Amniotic epithelial cell (primary cell): ENCODE data around the gene GNB2.
"Not testable (repeated sequence)": the region's sequence is repeated elsewhere in the genome, so short reads cannot be mapped to it uniquely, and the experiment has no call there.

Source experiments
- DNase-seq: peaks from one replicate; pipeline ENCODE4 v3.0.0-alpha.2; 2010; ENCODE audit warnings: low read depth

GNB2 gene

DNA sequence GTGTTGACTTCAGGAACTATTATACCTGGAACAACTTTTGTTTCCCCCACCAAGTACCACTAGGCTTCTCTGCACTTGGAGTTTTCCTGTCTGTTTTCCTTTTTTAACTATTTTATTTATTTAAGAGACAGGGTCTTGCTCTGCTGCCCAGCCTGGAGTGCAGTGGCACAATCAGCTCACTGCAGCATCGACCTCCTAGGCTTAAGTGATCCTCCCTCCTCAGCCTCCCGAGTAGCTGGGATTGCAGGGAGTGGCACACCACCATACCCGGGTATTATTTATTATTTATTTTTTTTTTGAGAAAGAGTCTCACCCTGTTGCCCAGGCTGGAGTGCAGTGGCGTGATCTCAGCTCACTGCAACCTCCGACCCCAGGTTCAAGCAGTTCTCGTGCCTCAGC, 22.6 kb downstream of the GNB2 start:
- DNase-seq, result no peak

DNA sequence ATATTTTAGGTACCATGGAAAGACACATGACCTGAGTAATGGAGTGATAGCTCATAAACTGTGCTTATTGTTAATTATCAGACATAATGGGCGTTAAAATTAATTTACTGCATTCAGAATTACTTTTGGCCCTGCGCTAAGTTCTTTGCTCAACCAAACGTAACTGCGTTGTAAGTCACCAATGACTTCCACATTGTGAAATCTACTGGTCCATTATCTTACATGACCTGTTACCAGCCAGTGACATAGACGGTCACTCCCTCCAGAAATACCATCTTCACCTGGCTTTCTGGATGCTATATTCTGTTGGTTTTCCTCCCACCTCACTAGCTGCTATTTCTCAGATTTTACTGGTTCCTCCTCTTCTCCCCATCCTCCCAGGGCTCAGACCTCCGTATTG, 25.5 kb downstream of the GNB2 start:
- no peak for DNase-seq

DNA sequence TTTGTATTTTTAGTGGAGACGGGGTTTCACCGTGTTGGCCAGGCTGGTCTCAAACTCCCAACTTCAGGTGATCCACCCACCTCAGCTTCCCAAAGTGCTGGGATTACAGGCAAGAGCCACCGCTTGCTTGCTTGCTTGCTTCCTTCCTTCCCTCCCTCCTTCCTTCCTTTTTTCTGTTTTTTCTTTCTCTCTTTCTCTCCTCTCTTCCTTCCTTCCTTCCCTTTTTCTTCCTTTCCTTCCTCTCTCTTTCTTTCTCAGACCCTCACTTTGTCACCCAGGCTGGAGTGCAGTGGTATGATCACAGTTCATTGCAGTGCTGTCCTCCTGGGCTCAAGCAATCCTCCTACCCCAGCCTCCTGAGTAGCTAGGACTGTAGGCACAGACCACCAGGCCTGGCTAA, 27.5 kb downstream of the GNB2 start:
- not testable (repeated sequence) for DNase-seq

DNA sequence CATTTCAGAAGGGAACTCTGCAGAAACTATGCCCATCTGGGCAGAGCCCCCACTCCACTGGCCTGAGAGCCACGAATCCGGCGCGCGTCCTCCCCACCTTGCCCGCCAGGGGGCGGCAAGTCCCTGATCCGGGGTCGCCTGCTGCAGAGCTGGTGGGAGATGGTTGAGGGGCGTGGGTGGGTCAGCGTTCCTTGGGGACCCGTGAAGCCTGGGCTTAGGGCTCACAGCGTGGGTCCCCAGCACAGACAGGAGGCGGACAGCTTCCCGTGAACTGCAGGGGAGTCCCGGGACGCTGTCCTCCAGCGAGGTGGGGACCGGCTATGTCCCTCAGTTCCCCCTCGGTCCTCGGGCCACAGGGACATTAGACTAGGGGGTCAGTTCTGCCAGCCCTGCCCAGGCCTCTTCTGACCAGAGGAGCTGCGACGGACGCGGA, 31.8 kb downstream of the GNB2 start:
- DNase-seq, result peak; percentile 36

DNA sequence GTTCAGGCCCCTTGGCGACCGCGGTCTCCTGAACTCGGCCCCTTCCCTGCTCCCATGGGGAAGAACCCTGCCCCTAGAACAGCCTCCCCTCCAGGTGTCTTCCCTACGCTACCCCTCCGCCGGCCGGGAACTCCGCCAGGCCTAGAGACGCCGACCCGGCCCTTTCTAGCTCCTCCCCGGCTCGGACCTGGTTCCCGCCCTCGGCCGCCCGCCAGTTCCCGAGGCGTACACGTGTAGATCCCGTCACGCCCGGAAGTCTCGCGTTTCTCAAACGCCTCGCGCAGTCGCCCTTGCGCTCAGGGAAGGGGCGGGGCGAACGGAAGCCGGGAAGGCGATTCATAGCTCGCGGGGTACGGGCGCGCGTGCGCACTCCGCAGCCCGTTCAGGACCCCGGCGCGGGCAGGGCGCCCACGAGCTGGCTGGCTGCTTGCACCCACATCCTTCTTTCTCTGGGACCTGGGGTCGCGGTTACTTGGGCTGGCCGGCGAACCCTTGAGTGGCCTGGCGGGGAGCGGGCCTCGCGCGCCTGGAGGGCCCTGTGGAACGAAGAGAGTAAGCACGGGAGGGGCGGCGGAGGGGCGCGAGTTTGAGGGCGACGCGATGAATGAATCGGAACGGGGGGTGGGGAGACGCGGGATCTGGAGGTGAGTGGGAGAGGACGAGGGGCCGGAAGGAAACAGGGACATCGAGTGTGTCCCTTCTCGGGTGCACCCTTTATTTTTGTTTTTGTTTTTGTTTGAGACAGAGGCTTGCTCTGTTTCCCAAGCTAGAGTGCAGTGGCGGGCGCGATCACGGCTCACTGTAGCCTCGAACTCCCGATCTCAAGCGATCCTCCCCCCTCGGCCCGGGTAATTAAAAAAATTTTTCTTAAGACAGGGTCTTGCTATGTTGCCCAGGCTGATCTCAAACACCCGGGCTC, 32.5 kb downstream of the GNB2 start, which contains the start of gene POP7:
POP7 (plus strand) TSS at position 369 of the 919 bp plus-strand sequence. CDS start 710 bp downstream, outside the sequence.
- DNase-seq, result peak; percentile 95

DNA sequence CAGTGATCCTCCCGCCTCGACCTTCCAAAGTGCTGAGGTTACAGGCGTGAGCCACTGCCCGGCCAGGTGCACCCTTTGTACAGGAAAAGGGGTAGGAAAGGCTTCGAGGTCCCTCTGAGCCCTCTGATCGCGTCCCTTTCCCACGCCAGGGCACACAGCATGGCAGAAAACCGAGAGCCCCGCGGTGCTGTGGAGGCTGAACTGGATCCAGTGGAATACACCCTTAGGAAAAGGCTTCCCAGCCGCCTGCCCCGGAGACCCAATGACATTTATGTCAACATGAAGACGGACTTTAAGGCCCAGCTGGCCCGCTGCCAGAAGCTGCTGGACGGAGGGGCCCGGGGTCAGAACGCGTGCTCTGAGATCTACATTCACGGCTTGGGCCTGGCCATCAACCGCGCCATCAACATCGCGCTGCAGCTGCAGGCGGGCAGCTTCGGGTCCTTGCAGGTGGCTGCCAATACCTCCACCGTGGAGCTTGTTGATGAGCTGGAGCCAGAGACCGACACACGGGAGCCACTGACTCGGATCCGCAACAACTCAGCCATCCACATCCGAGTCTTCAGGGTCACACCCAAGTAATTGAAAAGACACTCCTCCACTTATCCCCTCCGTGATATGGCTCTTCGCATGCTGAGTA, 33.3 kb downstream of the GNB2 start:
- DNase-seq, result no peak

DNA sequence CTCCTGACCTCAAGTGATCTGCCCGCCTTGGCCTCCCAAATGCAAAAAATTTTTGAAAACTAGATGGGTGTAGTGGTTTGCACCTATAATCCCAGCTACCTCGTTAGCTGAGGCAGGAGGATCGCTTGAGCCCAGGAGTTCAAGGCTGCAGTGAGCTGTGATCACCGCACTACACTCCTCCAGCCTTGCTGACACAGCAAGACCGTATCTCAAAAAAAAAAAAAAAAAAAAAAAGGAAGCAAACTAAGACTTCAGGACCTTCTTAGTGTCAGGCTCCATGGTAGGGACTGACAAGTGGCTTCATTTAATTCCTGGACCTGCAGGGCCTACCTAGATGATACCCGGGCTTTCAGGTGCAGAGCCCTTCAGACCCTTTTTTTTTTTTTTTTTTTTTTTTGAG, 34.9 kb downstream of the GNB2 start:
- no peak for DNase-seq

DNA sequence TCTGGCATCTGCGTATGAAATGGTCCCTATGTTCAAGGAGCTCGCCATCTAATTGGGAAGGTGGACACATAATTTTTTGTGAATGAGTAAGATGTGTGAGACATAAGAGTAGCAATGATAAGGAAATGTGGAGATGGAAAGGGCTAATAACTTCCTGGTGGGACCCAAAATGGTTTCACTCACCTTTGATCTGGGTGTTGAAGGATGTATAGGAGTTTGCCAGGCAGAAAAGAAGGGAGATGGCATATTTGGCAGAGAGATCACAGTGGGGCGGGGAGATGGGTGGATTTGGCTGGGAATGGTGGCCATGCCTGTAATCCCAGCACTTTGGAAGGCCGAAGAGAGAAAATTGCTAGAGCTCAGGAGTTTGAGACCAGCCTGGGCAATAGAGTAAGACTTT, 36.9 kb downstream of the GNB2 start:
- DNase-seq, result no peak

DNA sequence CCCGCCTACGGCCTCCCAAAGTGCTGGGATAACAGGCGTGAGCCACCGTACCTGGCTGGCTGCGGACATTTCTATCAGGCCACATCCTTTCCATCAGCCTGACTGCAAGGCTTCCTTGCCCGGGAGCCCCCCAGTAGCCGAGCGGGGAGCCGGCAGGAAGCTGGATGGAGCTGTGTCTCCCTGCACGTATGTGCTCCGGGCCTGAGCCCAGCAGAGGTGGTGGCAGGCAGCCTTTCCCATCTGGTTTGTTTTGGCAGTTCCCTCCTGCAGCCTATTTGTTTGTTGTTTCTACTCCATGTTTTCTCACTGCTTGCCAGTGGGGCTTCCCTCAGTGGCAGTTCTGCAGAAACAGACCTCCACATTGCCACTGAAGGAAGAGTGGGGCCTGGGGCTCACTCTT, 37.8 kb downstream of the GNB2 start:
- no peak for DNase-seq

DNA sequence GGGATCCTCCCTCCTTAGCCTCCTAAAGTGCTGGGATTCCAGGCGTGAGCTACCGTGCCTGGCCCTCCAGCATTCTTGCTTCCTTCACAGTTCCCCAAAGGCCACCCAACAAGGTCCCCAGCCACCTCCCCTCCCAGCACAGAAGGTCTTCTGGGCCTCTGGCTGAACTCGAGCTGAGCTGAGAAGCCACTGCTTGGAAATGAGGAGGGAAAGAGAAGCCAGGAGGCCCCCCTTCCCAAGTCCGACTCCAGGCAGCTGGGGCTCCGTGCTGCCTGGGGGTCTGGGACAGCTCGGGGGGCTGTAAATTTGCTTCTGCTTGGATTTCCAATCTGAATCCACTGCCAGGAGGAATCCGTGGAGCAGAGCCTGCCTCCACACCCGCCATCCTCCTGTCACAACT, 41.2 kb downstream of the GNB2 start:
- no peak for DNase-seq

DNA sequence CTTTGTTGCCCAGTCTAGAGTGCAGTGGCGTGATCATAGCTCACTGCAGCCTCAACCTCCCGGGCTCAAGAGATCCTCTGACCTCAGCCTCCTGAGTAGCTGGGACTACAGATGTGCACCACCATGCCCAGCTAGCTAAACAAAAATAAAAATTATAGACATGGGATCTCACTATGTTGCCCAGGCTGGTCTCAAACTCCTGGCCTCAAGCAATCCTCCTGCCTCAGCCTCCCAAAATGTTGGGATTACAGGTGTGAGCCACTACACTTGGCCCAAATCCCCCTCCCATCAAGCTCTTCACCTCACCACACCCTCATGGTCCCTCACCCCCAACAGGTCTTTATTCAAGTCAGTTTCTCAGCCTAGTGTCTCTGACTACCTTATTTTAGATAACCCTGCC, 43.5 kb downstream of the GNB2 start:
- DNase-seq, result not testable (repeated sequence)

DNA sequence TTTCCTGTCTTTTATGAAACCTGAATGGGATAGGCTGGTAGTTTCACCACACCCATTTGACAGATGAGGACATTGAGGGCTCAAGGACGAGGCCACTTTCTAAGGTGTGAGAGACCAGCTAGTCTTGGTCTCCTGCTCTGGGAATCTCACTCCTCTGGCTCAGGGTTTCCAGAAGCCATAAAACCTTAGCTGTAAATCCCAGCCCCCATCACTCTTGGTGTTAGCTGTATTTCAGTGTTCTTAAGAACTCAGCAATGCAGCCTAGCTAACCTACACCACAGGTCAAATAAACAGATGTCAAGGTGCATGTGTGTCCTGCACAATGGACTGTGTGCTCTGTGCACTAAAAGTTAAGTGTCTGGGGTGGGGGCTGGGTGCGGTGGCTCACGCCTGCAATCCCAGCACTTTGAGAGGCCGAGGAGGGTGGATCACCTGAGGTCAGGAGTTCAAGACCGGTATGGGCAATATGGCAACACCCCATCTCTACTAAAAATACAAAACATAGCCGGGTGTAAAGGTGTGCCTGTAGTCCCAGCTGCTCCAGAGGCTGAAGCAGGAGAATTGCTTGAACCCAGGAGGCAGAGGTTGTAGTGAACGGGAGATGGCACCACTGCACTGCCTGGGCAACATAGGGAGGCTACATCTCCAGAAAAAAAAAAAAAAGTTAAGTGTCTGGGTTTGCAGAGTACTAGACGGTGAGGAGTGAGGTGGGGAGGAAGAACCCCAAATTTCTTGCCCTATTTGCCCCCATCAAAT, 46.2 kb downstream of the GNB2 start:
- DNase-seq, result peak; percentile 32

DNA sequence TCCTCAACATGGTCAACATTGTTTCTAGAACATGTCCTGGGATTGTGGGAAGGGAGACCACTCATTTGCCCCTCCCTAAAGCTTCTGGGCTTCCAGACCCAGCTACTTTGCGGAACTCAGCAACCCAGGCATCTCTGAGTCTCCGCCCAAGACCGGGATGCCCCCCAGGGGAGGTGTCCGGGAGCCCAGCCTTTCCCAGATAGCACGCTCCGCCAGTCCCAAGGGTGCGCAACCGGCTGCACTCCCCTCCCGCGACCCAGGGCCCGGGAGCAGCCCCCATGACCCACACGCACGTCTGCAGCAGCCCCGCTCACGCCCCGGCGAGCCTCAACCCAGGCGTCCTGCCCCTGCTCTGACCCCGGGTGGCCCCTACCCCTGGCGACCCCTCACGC, 46.7 kb downstream of the GNB2 start, which contains the start of gene EPO:
EPO (plus strand) TSS at position 190 of the 392 bp plus-strand sequence. CDS start 513 bp downstream, outside the sequence.
- no peak for DNase-seq

DNA sequence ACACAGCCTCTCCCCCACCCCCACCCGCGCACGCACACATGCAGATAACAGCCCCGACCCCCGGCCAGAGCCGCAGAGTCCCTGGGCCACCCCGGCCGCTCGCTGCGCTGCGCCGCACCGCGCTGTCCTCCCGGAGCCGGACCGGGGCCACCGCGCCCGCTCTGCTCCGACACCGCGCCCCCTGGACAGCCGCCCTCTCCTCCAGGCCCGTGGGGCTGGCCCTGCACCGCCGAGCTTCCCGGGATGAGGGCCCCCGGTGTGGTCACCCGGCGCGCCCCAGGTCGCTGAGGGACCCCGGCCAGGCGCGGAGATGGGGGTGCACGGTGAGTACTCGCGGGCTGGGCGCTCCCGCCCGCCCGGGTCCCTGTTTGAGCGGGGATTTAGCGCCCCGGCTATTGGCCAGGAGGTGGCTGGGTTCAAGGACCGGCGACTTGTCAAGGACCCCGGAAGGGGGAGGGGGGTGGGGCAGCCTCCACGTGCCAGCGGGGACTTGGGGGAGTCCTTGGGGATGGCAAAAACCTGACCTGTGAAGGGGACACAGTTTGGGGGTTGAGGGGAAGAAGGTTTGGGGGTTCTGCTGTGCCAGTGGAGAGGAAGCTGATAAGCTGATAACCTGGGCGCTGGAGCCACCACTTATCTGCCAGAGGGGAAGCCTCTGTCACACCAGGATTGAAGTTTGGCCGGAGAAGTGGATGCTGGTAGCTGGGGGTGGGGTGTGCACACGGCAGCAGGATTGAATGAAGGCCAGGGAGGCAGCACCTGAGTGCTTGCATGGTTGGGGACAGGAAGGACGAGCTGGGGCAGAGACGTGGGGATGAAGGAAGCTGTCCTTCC, 47.3 kb downstream of the GNB2 start:
- no peak for DNase-seq

DNA sequence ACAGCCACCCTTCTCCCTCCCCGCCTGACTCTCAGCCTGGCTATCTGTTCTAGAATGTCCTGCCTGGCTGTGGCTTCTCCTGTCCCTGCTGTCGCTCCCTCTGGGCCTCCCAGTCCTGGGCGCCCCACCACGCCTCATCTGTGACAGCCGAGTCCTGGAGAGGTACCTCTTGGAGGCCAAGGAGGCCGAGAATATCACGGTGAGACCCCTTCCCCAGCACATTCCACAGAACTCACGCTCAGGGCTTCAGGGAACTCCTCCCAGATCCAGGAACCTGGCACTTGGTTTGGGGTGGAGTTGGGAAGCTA, 47.9 kb downstream of the GNB2 start:
- DNase-seq, result no peak

DNA sequence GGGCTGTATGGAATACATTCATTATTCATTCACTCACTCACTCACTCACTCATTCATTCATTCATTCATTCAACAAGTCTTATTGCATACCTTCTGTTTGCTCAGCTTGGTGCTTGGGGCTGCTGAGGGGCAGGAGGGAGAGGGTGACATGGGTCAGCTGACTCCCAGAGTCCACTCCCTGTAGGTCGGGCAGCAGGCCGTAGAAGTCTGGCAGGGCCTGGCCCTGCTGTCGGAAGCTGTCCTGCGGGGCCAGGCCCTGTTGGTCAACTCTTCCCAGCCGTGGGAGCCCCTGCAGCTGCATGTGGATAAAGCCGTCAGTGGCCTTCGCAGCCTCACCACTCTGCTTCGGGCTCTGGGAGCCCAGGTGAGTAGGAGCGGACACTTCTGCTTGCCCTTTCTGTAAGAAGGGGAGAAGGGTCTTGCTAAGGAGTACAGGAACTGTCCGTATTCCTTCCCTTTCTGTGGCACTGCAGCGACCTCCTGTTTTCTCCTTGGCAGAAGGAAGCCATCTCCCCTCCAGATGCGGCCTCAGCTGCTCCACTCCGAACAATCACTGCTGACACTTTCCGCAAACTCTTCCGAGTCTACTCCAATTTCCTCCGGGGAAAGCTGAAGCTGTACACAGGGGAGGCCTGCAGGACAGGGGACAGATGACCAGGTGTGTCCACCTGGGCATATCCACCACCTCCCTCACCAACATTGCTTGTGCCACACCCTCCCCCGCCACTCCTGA, 49.1 kb downstream of the GNB2 start:
- no peak for DNase-seq

DNA sequence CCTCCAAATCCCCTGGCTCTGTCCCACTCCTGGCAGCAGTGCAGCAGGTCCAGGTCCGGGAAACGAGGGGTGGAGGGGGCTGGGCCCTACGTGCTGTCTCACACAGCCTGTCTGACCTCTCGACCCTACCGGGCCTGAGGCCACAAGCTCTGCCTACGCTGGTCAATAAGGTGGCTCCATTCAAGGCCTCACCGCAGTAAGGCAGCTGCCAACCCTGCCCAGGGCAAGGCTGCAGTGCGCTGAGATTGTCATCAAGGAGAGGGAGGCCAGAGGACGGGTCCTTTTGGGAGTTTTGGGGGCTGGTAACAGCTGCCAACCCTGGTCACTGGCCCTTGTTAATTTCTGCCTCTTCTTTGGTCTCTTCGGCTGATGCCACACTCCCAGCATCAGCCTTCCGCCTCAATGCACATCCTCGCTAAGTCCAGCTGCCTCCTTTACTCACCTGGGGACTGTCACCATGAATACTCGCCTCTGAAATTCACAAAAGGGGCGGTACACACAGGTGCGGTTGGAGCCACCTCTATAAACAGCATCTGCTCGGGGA, 50.3 kb downstream of the GNB2 start:
- DNase-seq, result no peak

DNA sequence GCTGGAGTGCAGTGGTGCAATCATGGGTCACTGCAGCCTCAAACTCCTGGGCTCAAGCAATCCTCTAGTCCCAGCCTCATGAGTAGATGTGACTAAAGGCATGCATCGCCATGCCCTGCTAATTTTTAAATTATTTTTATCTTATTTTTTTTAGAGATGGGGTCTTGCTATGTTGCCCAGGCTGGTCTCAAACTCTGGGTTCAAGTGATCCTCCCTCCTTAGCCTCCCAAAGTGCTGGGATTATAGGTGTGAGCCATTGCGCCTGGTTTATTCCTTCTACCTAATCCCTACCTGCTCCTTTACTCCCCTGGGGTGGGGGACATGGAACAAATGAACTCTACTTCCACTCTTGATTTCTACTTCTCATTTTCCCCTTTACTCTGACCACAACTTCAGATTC, 50.8 kb downstream of the GNB2 start:
- DNase-seq, result not testable (repeated sequence)

DNA sequence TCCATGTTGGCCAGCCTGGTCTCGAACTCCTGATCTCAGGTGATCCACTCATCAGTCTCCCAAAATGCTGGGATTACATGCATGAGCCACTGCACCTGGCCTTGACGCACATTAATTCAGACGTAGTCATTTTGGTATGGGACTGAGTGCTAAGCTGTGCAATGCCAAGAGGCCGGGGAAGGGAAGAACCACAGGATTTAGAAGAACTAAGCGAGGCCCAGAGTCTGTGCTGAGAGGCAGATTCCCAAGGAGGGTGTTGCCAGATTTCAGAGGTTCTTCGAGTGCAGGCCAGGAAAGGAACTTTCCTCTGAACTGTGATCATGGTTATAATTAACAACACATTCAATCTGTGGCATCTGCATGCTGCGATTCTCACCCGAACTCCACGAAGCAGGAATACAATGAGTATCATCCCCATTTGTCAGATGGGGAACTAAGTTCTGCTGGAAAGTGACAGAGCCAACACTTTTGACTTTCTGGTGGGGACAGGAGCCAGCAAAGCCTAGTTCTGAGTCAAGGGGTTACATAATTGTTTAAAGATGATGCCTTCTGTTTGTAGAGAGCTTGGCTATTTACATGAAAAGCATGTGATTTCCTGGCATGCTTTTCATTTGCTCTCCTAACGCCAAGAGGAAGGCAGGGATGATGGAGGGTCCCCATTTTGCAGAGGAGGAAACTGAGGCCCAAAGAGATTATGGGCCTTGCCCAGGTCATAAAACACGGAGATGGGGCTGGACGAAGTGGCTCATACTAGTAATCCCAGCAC, 53.6 kb downstream of the GNB2 start:
- DNase-seq, result peak; percentile 65

DNA sequence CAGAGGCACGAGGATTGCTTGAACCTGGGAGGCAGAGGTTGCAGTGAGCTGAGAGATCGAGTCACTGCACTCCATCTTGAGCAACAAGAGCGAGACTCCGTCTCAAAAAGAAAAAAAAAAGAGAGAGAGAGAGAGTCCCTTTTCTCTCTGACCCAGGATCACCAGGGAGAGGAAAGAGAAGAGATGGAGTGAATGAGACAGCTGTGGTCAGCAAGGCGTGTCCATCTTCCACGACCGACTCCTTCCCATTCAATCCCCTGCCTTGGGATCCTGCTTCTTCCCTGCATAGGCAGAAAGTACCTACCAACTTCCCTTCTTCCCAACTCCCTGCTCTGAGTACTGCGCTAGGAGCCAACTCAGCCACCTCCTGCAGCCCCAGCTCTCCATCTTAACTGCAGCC, 54.7 kb downstream of the GNB2 start:
- no peak for DNase-seq
